Karpas-422 (cell line): ENCODE data around the gene SYNDIG1L. TPM values are rescaled to one million over a fixed set of nuclear protein-coding genes. Genes with fewer than 3 reads are reported as not detected.
"Not testable (repeated sequence)": the region's sequence is repeated elsewhere in the genome, so short reads cannot be mapped to it uniquely, and the experiment has no call there.

Experiments used
- DNase-seq: peaks from one replicate; pipeline ENCODE4 v3.0.0-alpha.2; 2015
- H2AFZ ChIP-seq: fragments of 200-600 bp; sonication (generic); 2 replicates; pipeline ENCODE4 v1.6.1; 2014; ENCODE audit warnings: antibody characterized with exemption, low read length, mixed read lengths
- H3K27ac ChIP-seq: fragments of 200-600 bp; sonication (generic); 2 replicates; pipeline ENCODE4 v1.5.1; 2014; ENCODE audit warnings: mild to moderate bottlenecking, low read length, moderate library complexity
- H3K27me3 ChIP-seq: fragments of 200-600 bp; sonication (generic); 2 replicates; pipeline ENCODE4 v1.6.1; 2014; ENCODE audit warnings: low read length, mixed read lengths
- H3K36me3 ChIP-seq: fragments of 200-600 bp; sonication (generic); 2 replicates; pipeline ENCODE4 v1.6.1; 2014; ENCODE audit warnings: low read length, mixed read lengths; ENCODE audit not compliant: insufficient read depth
- H3K4me1 ChIP-seq: fragments of 200-600 bp; sonication (generic); 2 replicates; pipeline ENCODE4 v1.6.1; 2014; ENCODE audit warnings: mild to moderate bottlenecking, low read length, mixed read lengths
- H3K4me2 ChIP-seq: fragments of 200-600 bp; sonication (generic); 2 replicates; pipeline ENCODE4 v1.6.1; 2014; ENCODE audit warnings: low read length, low read depth, mild to moderate bottlenecking; ENCODE audit not compliant: poor library complexity, severe bottlenecking
- H3K4me3 ChIP-seq: fragments of 200-600 bp; sonication (generic); 2 replicates; pipeline ENCODE4 v1.5.1; 2014; ENCODE audit warnings: mild to moderate bottlenecking, antibody characterized with exemption, low read length, mixed read lengths
- H3K79me2 ChIP-seq: fragments of 200-600 bp; sonication (generic); 2 replicates; pipeline ENCODE4 v1.6.1; 2014; ENCODE audit warnings: mild to moderate bottlenecking, low read length, mixed read lengths
- H3K9ac ChIP-seq: fragments of 200-600 bp; sonication (generic); 2 replicates; pipeline ENCODE4 v1.6.0; 2014; ENCODE audit warnings: low read length
- H3K9me2 ChIP-seq: fragments of 200-600 bp; sonication (generic), shearing (Covaris generic); replicated peaks from 2 replicates; pipeline ENCODE4 v1.6.0; 2014; ENCODE audit warnings: mild to moderate bottlenecking, low read length, moderate library complexity; ENCODE audit not compliant: insufficient read depth
- H3K9me3 ChIP-seq: fragments of 300-700, 200-600 bp; sonication (generic); 2 replicates; pipeline ENCODE4 v1.6.1; 2014; ENCODE audit warnings: low read length, mixed read lengths
- H4K20me1 ChIP-seq: fragments of 200-600 bp; sonication (generic); 2 replicates; pipeline ENCODE4 v1.6.1; 2014; ENCODE audit warnings: mild to moderate bottlenecking, antibody characterized with exemption, low read length, low read depth; ENCODE audit not compliant: insufficient read depth
- total RNA-seq: library from RNA; depleted of rRNA; stranded (reverse); fragments of >200 nt; shearing (Covaris generic); gene quantifications from 2 replicates; pipeline ENCODE4 v1.2.3, GENCODE V29; 2014; ENCODE audit warnings: low replicate concordance

Gene SYNDIG1L
- total RNA-seq, 1 experiment from 2014 or later = not detected

- H3K9me3 ChIP-seq, H3K4me2 ChIP-seq, H3K27ac ChIP-seq, H3K4me3 ChIP-seq, H3K27me3 ChIP-seq, H3K9me2 ChIP-seq, H3K36me3 ChIP-seq, H3K4me1 ChIP-seq, H4K20me1 ChIP-seq, H3K9ac ChIP-seq, DNase-seq, H3K79me2 ChIP-seq, H2AFZ ChIP-seq: not testable (repeated sequence)
These were observed 44.4 kb downstream of the SYNDIG1L start for GRCh38 chr14:74381571-74381970.

DNA sequence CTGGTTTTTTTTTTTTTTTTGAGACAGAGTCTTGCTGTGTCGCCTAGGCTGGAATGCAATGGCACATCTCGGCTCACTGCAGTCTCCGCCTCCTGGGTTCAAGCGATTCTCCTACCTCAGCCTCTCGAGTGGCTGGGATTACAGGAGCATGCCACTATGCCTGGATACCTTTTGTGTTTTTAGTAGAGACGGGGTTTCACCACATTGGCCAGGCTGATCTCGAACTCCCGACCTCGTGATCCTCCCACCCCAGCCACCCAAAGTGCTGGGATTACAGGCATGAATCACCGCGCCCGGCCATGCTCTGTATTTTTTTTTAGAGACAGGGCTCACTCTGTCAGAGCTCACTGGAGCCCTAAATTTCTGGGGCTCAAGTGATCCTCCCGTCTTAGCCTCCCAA, 45.2 kb downstream of the SYNDIG1L start:
- Histone ChIP-seq H3K4me1 (no peaks in the 10 kb centered on the region), H3K4me3 (no peak overlapping the region), H2AFZ (no peak overlapping the region), H4K20me1 (no peaks in the 10 kb centered on the region), H3K9me2 (no peaks in the 10 kb centered on the region), H3K79me2 (no peaks in the 10 kb centered on the region), H3K9ac (no peak overlapping the region), H3K36me3 (no peaks in the 10 kb centered on the region), H3K9me3 (no peaks in the 10 kb centered on the region), H3K4me2 (no peak overlapping the region), H3K27me3 (no peaks in the 10 kb centered on the region), H3K27ac (no peak overlapping the region)
- DNase-seq = no peak

DNA sequence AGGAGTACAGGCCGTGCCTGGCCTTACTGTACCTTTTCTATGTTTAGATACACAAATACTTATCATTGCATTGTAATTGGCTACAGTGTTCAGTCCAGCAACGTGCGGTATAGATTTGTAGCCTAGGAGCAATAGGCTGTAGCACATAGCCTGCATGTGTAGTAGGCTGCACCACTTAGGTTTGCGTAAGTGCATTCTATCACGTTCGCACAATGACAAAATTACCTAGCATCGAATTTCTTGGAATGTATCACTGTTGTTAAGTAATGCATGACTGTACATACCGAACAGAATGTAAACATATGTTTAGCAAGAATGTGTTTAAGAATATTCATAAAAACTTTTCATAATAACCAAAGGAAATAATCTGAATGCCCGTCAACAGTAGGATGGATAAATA, 45.8 kb downstream of the SYNDIG1L start:
- Histone ChIP-seq H3K27me3 (no peaks in the 10 kb centered on the region), H3K9me3 (no peaks in the 10 kb centered on the region), H3K4me1 (no peaks in the 10 kb centered on the region), H3K9me2 (no peaks in the 10 kb centered on the region), H3K4me3 (no peak overlapping the region), H3K79me2 (no peaks in the 10 kb centered on the region), H3K4me2 (no peak overlapping the region), H3K36me3 (no peaks in the 10 kb centered on the region), H3K9ac (no peak overlapping the region), H3K27ac (no peak overlapping the region), H2AFZ (no peak overlapping the region), H4K20me1 (no peaks in the 10 kb centered on the region)
- DNase-seq = no peak

DNA sequence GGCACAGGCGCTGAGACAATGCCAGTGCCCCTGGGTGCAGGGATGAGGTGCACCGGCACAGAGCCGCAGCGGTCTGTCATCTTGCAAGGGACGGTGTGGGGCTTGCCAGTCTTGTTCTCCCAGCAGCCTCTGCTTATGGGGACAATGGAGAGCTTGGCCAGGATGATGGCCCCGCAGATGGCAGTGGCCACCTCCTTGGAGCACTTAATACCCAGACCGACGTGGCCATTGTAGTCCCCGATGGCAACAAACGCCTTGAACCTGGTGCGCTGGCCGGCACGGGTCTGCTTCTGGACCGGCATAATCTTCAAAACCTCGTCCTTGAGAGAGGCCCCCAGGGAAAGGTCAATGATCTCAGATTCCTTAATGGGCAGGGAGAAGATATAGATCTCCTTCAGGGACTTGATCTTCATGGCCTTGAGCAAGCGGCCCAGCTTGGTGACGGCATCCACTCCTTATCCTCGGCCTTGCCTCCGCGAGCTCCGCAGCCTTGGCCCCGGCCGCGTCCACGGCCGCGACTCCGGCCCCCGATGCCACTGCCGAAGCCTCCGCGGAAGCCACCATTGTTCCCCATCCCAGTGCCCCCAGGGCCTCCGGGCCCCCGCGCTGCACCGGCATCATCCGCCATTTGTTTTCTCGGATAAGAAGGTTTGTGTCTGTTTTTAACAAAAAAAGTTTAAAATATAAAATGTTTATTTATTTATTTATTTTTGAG, 47.9 kb downstream of the SYNDIG1L start:
- Histone ChIP-seq H3K9ac (no peak overlapping the region), H4K20me1 (no peaks in the 10 kb centered on the region), H3K79me2 (no peaks in the 10 kb centered on the region), H3K9me2 (no peaks in the 10 kb centered on the region), H3K36me3 (no peaks in the 10 kb centered on the region), H3K27me3 (no peaks in the 10 kb centered on the region), H3K27ac (no peak overlapping the region), H3K4me1 (no peaks in the 10 kb centered on the region), H3K4me3 (no peak overlapping the region), H3K4me2 (no peak overlapping the region), H2AFZ (no peak overlapping the region), H3K9me3 (no peaks in the 10 kb centered on the region)
- DNase-seq = no peak

- no peak overlapping the region for H2AFZ ChIP-seq
- H3K79me2 ChIP-seq = no peaks in the 10 kb centered on the region
- no peaks in the 10 kb centered on the region for H3K9me2 ChIP-seq
- DNase-seq = no peak
- no peak overlapping the region for H3K4me2 ChIP-seq
- no peaks in the 10 kb centered on the region for H3K9me3 ChIP-seq
- H4K20me1 ChIP-seq = no peaks in the 10 kb centered on the region
- no peaks in the 10 kb centered on the region for H3K4me1 ChIP-seq
- no peak overlapping the region for H3K9ac ChIP-seq
- no peaks in the 10 kb centered on the region for H3K27me3 ChIP-seq
- H3K36me3 ChIP-seq = no peaks in the 10 kb centered on the region
- no peak overlapping the region for H3K27ac ChIP-seq
- no peak overlapping the region for H3K4me3 ChIP-seq
These were observed 57.6 kb downstream of the SYNDIG1L start for GRCh38 chr14:74368441-74368840.

DNA sequence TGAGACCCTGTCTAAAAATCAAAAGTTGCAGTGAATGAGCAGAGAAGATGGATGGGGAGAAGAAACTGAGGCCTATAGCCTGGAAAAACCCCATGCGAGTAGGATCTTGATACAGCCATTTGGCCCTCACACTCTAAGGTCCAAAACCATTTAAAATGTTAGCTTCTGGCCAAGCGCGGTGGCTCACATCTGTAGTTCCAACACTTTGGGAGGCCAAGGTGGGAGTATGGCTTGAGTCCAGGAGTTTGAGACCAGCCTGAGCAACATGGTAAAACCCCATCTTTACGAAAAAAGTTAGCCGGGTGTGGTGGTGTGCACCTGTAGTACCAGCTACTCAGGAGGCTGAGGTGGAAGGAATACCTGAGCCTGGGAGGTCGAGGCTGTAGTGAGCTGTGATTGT, 58.0 kb downstream of the SYNDIG1L start:
- Histone ChIP-seq H3K4me2 (no peak overlapping the region), H3K27ac (no peak overlapping the region), H3K9me2 (no peaks in the 10 kb centered on the region), H3K4me3 (no peak overlapping the region), H4K20me1 (no peaks in the 10 kb centered on the region), H3K79me2 (no peaks in the 10 kb centered on the region), H3K9me3 (no peaks in the 10 kb centered on the region), H3K4me1 (no peaks in the 10 kb centered on the region), H3K27me3 (no peaks in the 10 kb centered on the region), H3K9ac (no peak overlapping the region), H2AFZ (no peak overlapping the region), H3K36me3 (no peaks in the 10 kb centered on the region)
- no peak for DNase-seq

GRCh38 chr14:74364271-74364880, 61.6 kb downstream of the SYNDIG1L start:
- Histone ChIP-seq H3K4me1 (no peaks in the 10 kb centered on the region), H3K27ac (no peak overlapping the region), H3K9ac (no peak overlapping the region), H3K4me2 (no peak overlapping the region), H2AFZ (no peak overlapping the region), H3K79me2 (no peaks in the 10 kb centered on the region), H3K9me3 (no peaks in the 10 kb centered on the region), H3K4me3 (no peak overlapping the region), H3K27me3 (no peaks in the 10 kb centered on the region; the same call in 1 of the 2 replicates), H4K20me1 (no peaks in the 10 kb centered on the region), H3K36me3 (no peaks in the 10 kb centered on the region), H3K9me2 (no peaks in the 10 kb centered on the region)
- DNase-seq = no peak

- no peak overlapping the region for H2AFZ ChIP-seq
- no peaks in the 10 kb centered on the region for H4K20me1 ChIP-seq
- no peak overlapping the region for H3K4me2 ChIP-seq
- no peak overlapping the region for H3K27ac ChIP-seq
- no peaks in the 10 kb centered on the region for H3K36me3 ChIP-seq
- no peaks in the 10 kb centered on the region for H3K4me1 ChIP-seq
- H3K4me3 ChIP-seq = no peak overlapping the region
- peak; percentile 89 for DNase-seq
- no peaks in the 10 kb centered on the region for H3K79me2 ChIP-seq
- no peaks in the 10 kb centered on the region for H3K9me2 ChIP-seq
- no peaks in the 10 kb centered on the region for H3K9me3 ChIP-seq
- H3K9ac ChIP-seq = no peak overlapping the region
- H3K27me3 ChIP-seq = no peaks in the 10 kb centered on the region; the same call in 1 of the 2 replicates
These were observed 63.6 kb downstream of the SYNDIG1L start for GRCh38 chr14:74362361-74362915.
